HG03342 (cell line): ENCODE measurements around the gene MMP17.

ENCODE experiments used
- ATAC-seq: cut with Tn5 transposase; IDR thresholded peaks from one replicate; pipeline ENCODE4 v1.9.1; 2021; ENCODE audit warnings: mild to moderate bottlenecking, moderate library complexity; ENCODE audit not compliant: unreplicated experiment

Gene MMP17

GRCh38 chr12:131827961-131828534 lies at the start of gene MMP17:
MMP17 (plus strand) TSS chr12:131828393; CDS start chr12:131828495, 102 bp downstream.
- peak; percentile 76 for ATAC-seq

- ATAC-seq, result no peak
Measured at GRCh38 chr12:131779027-131779426, 49.2 kb upstream of the MMP17 start.

DNA sequence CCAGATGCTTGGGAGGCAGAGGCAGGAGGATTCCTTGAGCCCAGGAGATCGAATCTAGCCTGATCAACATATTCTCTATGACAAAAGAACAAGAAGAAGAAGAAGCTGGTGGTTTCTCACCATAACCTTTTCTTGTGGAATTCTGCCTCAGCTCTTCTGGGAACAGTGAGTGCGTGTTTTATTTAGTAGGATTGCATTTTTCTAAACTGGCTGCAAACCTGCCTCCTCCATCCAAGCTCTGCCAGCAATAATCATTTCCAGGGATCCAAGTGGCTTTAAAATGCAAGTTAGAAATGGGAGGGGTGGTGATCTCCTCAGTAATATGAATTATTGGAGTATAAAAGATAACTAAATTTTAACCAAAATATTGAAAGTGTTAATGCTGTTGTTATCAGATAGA lies 46.1 kb upstream of the MMP17 start:
- no peak for ATAC-seq

GRCh38 chr12:131783915-131784541 lies 44.2 kb upstream of the MMP17 start:
- ATAC-seq, result peak; percentile 69

DNA sequence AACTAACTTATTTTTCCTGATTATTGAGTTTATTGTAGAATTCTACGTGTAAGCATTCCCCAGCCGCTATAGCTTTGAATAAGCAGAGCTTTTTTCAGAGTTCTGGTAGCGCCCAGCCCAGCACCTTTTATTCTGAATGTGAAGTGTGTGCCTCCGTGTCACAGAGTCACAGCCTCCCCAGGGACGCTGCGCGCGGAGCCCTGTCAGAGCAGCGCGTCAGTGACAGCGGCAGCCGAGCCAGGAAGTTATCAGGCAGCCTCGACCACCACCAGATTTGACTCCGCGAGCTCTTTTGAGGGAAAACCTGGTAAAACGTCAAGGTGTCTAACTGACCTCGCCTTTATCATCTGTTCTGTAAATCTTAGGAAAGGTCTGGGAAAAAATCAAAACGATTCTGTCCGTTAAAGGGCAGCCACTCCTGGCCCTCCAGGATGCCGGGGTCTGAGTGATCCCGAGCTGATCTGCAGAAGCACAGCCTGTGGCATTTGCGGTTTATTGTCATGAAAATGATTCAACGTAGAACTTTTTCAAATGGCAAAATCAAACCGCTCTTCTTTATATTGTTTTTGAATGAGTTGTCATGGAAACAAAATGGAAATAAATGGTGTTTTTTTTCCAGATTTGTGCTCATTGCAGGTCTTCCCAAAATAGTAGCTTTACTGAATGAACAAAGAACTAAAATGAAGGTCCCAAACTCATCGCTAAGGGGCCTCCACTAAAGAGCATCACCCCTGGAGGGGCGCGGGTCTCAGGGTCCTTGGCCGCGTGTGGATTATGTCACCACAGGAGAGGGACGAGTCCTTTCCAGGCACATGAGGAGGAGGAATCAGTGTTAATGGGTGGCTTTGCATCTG lies 43.1 kb upstream of the MMP17 start:
- no peak for ATAC-seq

DNA sequence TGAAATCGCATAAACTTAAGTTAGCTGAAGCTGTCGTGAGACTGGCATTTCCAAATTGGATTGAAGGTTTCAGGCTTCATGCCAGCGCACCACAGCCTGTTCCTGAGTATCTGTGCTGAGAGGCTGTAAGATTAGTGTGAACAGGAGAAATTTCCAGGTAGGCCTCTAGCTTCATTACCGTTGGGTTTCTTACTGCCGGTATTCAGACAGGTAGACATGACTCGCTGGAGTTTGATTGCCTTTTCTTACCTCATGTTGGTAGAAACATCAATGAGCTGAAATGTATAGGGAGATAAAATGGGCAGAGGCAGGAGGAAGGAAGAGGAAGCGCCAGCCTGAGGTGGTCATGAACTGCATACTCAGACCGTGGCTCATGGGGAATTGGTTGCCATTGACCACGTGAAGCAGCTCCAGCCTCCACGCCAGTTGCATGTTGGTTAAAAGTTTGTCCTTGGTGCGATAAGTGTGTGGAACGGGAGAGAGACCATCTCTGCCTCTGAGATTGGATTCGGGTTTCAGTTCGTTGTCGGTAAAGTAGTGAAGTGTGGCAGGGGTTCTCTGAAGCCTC lies 42.3 kb upstream of the MMP17 start:
- no peak for ATAC-seq

DNA sequence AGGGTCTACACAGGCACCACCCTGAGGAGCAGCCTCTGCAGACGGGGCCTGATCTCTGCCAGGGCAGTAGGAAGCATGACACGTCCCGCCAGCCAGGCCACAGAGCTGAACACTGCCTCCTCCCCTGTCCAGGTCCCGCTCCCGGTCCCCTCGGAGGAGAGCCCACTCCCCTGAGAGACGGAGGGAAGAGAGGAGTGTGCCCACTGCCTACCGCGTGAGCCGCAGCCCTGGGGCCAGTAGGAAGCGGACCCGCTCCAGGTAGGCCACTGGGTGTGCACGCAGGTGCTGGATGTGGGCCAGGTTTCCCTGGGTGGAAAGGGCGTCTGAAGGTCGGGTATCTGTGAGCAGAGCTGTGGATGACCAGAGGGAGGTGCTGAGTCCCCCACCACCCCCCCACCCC lies 41.9 kb upstream of the MMP17 start:
- ATAC-seq, result no peak

GRCh38 chr12:131787143-131787660 lies 41.0 kb upstream of the MMP17 start:
- no peak for ATAC-seq

DNA sequence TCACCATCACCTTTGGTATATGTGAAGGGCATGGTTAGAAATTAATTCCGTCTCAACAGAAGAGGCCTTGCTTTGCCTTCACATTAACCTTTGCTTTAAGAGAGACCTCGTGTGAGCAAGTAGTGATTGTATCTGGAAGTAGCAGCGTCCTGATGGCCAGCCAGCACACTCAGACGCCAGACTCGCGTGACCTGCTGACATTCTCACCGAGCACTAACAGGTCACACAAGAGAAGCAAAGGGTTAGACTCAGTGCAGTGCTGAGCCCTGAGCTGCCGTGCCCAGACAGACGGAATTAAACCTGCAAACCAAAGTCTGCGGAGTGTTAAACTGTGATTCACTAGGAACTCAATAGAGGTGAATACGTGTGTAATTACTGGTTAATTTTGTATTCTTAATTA lies 40.1 kb upstream of the MMP17 start:
- no peak for ATAC-seq

- ATAC-seq, result no peak
Measured at GRCh38 chr12:131789638-131790037, 38.6 kb upstream of the MMP17 start.

- no peak for ATAC-seq
Measured at GRCh38 chr12:131793243-131794022, 34.8 kb upstream of the MMP17 start.

- ATAC-seq, result no peak
Measured at GRCh38 chr12:131794061-131794460, 34.1 kb upstream of the MMP17 start.

GRCh38 chr12:131794573-131794972 lies 33.6 kb upstream of the MMP17 start:
- no peak for ATAC-seq

- no peak for ATAC-seq
Measured at GRCh38 chr12:131795064-131795463, 33.1 kb upstream of the MMP17 start.

- no peak for ATAC-seq
Measured at GRCh38 chr12:131795690-131796410, 32.3 kb upstream of the MMP17 start.

- ATAC-seq, result no peak
Measured at GRCh38 chr12:131796411-131796736, 31.8 kb upstream of the MMP17 start.

DNA sequence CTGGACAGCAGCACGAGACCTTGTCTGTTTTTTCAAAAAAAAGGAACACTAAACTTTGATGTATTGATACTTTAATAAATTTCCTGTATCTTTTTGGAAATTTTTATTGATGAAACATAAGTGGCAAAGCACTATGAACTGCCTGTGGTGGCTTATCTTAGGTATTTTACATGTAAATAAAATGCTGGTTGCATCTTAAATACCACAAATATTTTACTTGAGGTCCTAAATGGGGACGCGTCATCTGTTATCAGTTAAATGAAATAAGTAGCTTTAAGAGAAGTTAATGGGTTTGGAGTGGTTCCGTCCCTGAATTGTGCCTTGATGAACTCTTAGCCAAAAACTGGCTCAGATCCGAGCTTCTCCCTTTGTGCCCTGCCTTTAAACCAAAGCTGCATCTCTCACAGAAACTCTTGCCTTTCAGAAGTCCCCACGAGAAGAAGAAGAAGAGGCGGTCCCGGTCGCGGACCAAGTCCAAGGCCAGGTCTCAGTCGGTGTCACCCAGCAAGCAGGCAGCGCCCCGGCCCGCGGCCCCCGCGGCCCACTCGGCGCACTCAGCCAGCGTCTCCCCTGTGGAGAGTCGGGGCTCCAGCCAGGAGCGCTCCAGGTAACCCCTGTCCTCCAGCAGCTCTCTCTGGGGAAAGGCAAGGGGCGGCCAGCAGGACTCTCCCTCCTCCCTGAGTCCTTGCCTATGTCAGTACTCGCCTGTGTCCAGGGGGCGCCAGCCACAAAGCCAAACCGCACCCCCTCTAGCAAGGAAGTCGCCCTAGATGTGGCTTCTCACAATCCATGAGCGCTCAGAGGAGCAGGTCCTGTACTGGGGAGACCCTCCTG lies 31.2 kb upstream of the MMP17 start:
- no peak for ATAC-seq

DNA sequence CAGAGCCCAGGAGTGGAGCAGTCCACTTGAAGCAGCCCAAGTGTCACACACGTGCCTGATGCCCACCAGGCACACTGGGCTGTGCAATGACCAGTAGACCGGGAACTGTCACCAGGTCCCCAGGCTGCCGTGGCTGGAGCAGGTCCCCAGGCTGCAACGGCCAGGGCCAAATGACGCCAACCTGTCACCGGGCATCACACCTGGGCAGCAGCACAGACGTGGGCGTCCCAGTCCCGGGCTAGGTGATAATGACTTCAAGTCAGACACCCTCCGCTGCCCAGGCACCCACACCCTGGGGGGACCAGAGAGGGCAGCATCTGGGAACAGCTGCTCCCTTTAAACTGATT lies 30.6 kb upstream of the MMP17 start:
- no peak for ATAC-seq

DNA sequence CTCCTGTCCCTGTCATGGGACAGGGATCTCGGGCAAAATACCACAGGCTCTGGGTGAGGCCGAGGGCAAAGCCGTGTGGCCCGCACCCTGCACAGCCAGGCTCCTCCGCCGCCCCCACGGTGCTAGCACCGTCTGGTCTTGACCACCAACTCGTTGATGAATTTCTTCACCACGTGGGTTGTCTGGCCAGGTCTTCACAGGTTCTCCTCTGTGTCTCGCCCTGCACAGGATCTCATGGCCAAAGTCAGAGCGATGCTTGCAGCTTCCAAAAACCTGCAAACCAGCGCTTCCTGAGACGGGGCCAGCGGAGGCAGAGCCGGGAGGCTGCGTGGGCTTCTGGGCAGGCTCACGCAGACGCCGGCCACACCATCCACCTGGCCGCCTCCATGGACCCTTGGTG lies 29.0 kb upstream of the MMP17 start:
- no peak for ATAC-seq
